NCI-H128 (cell line): ENCODE data around the gene ZCWPW1.
"Not testable (repeated sequence)": the region's sequence is repeated elsewhere in the genome, so short reads cannot be mapped to it uniquely, and the experiment has no call there.

Experiments
- DNase-seq: peaks from one replicate; lab custom pipeline; 2025; ENCODE audit not compliant: unreplicated experiment; lab: John Stamatoyannopoulos, UW

ZCWPW1 gene

GRCh38 chr7:100374601-100375000 is 53.9 kb downstream of the ZCWPW1 start:
- DNase-seq, result no peak

- DNase-seq, result not testable (repeated sequence)
These were observed 54.5 kb downstream of the ZCWPW1 start for GRCh38 chr7:100373870-100374598.

- DNase-seq, result no peak
These were observed 55.2 kb downstream of the ZCWPW1 start, which contains the start of gene PILRA for GRCh38 chr7:100373261-100373831. PILRA (plus strand) TSS chr7:100373487; CDS start chr7:100373657, 170 bp downstream.

- DNase-seq, result no peak
These were observed 55.8 kb downstream of the ZCWPW1 start for GRCh38 chr7:100372694-100373093.

GRCh38 chr7:100372256-100372655 is 56.2 kb downstream of the ZCWPW1 start:
- DNase-seq, result no peak

GRCh38 chr7:100371561-100372171 is 56.8 kb downstream of the ZCWPW1 start:
- DNase-seq, result no peak

- DNase-seq, result no peak
These were observed 57.8 kb downstream of the ZCWPW1 start for GRCh38 chr7:100370746-100371145.

GRCh38 chr7:100370303-100370702 is 58.2 kb downstream of the ZCWPW1 start:
- DNase-seq, result no peak

GRCh38 chr7:100369105-100369504 is 59.4 kb downstream of the ZCWPW1 start:
- no peak for DNase-seq

- no peak for DNase-seq
These were observed 60.6 kb downstream of the ZCWPW1 start for GRCh38 chr7:100367676-100368613.

- DNase-seq, result no peak
These were observed 61.3 kb downstream of the ZCWPW1 start for GRCh38 chr7:100367251-100367620.

GRCh38 chr7:100366411-100367250 is 61.9 kb downstream of the ZCWPW1 start:
- DNase-seq, result no peak

- DNase-seq, result not testable (repeated sequence)
These were observed 62.5 kb downstream of the ZCWPW1 start for GRCh38 chr7:100365998-100366367.

- no peak for DNase-seq
These were observed 64.0 kb downstream of the ZCWPW1 start for GRCh38 chr7:100364480-100364879.

- not testable (repeated sequence) for DNase-seq
These were observed 64.7 kb downstream of the ZCWPW1 start for GRCh38 chr7:100363797-100364196.

GRCh38 chr7:100363098-100363497 is 65.4 kb downstream of the ZCWPW1 start:
- no peak for DNase-seq

- no peak for DNase-seq
These were observed 68.2 kb downstream of the ZCWPW1 start for GRCh38 chr7:100360135-100360854.

GRCh38 chr7:100358857-100359212 is 69.7 kb downstream of the ZCWPW1 start:
- DNase-seq, result no peak

- no peak for DNase-seq
These were observed 70.3 kb downstream of the ZCWPW1 start, which contains the start of gene PILRB for GRCh38 chr7:100358027-100358856. PILRB (plus strand) TSS chr7:100358117; CDS start chr7:100358303, 186 bp downstream.
